ENCODE results near the gene ANTXRL.

GRCh38 chr10:46285966-46286620 lies 704 bp upstream of the ANTXRL start:
- TF ChIP-seq RAD21 (conservative IDR thresholded peaks at IDR 0.05) (no peak), CTCF (IDR thresholded peaks at IDR 0.05; ENCODE audit: poor library complexity, severe bottlenecking) (no peak), REST (IDR thresholded peaks at IDR 0.05; ENCODE audit: borderline replicate concordance) (no peak), TAF1 (IDR thresholded peaks at IDR 0.05; ENCODE audit: low read depth) (no peak), EP300 (conservative IDR thresholded peaks at IDR 0.05; ENCODE audit: poor library complexity, severe bottlenecking) (no peak), EZH2 (IDR thresholded peaks at IDR 0.05; ENCODE audit: borderline replicate concordance, insufficient read depth, low read length, poor library complexity, severe bottlenecking) (no peak), POLR2AphosphoS5 (IDR thresholded peaks at IDR 0.05) (no peak), SMC3 (conservative IDR thresholded peaks at IDR 0.05; ENCODE audit: poor library complexity) (no peak)

Measured in neural cell (in vitro differentiated cells).